ENCODE data around the gene PSME3IP1. TPM values are rescaled to one million over a fixed set of nuclear protein-coding genes. Genes with fewer than 3 reads are reported as not detected.

Gene PSME3IP1
- polyA plus RNA-seq, 3 donors, result 75.4 to 133 (median 78.6) TPM

DNA sequence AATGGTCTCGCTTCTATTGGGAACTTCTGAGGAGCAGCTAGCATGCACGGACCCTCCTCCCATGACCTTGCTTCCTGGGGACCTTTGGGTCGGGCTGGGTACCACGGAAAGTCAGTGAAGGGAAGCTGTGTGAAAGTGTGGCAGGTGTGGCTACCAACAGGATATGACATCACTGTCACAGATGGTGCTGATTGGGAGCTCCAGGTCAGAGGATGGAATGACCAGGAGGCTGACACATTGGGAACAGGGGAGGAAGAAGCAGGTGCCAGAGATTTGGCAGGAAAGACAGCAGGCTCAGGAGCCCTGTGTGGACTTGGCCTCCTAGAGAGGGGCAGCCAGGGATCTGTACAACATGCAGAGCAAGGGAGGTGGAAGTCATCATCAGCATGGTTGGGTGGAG lies 59.4 kb downstream of the PSME3IP1 start:
- WGBS (ENCODE audit: insufficient coverage), result 100% methylated on average over 1 of the region's 4 CpGs
- Mint-ChIP-seq H3K4me3 (no peak overlapping the region), H3K4me1 (peaks cover 16% of the 10 kb centered on the region), H3K9me3 (peaks cover 0 to 2% (median 0%) of the 10 kb centered on the region in 7 donors), H3K27me3 (ENCODE audit: low read depth in 3 of 3) (peaks cover 0 to 1% (median 0%) of the 10 kb centered on the region in 3 donors), H3K27ac (peak overlapping the region in 1 of 7 donors; percentile 10), H3K36me3 (peaks cover 70 to 82% of the 10 kb centered on the region in 2 donors)
- Histone ChIP-seq H3K79me2 (ENCODE audit: insufficient read depth, low read length) (no peaks in the 10 kb centered on the region), H3K4me1 (ENCODE audit: control insufficient read depth in 1 of 2, insufficient read depth in 2 of 2, low read length in 2 of 2) (peaks cover 5 to 6% of the 10 kb centered on the region in 2 donors), H3K27me3 (ENCODE audit: control insufficient read depth in 2 of 2, insufficient read depth in 2 of 2, low read length in 2 of 2) (no peaks in the 10 kb centered on the region), H3K4me2 (replicated peaks; ENCODE audit: extremely low read depth, low read length, poor library complexity, severe bottlenecking) (no peak overlapping the region), H3K36me3 (replicated peaks in 1 of 2; ENCODE audit: control insufficient read depth in 1 of 2, insufficient read depth in 2 of 2, low read length in 2 of 2) (peaks cover 64 to 83% of the 10 kb centered on the region in 2 donors), H3K27ac (ENCODE audit: low read depth in 1 of 2, low read length in 2 of 2) (no peak overlapping the region), H3K9ac (ENCODE audit: insufficient read depth, low read length, poor library complexity, severe bottlenecking) (no peak overlapping the region), H2AFZ (ENCODE audit: insufficient read depth, low read depth, low read length, poor library complexity, severe bottlenecking) (no peak overlapping the region), H4K20me1 (ENCODE audit: insufficient read depth, low read length) (no peaks in the 10 kb centered on the region), H3K9me3 (replicated peaks in 1 of 2; ENCODE audit: control insufficient read depth in 1 of 2, insufficient read depth in 1 of 2, low read length in 2 of 2) (no peaks in the 10 kb centered on the region), H3K4me3 (replicated peaks in 1 of 3; ENCODE audit: low read depth in 2 of 3, low read length in 3 of 3) (no peak overlapping the region)
- intact Hi-C loops (cut with micrococcal nuclease), result no loop called here
- TF ChIP-seq, protein P1, sequence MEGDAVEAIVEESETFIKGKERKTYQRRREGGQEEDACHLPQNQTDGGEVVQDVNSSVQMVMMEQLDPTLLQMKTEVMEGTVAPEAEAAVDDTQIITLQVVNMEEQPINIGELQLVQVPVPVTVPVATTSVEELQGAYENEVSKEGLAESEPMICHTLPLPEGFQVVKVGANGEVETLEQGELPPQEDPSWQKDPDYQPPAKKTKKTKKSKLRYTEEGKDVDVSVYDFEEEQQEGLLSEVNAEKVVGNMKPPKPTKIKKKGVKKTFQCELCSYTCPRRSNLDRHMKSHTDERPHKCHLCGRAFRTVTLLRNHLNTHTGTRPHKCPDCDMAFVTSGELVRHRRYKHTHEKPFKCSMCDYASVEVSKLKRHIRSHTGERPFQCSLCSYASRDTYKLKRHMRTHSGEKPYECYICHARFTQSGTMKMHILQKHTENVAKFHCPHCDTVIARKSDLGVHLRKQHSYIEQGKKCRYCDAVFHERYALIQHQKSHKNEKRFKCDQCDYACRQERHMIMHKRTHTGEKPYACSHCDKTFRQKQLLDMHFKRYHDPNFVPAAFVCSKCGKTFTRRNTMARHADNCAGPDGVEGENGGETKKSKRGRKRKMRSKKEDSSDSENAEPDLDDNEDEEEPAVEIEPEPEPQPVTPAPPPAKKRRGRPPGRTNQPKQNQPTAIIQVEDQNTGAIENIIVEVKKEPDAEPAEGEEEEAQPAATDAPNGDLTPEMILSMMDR (IDR thresholded peaks at IDR 0.05), result no peak
- DNase-seq, result no peak

DNA sequence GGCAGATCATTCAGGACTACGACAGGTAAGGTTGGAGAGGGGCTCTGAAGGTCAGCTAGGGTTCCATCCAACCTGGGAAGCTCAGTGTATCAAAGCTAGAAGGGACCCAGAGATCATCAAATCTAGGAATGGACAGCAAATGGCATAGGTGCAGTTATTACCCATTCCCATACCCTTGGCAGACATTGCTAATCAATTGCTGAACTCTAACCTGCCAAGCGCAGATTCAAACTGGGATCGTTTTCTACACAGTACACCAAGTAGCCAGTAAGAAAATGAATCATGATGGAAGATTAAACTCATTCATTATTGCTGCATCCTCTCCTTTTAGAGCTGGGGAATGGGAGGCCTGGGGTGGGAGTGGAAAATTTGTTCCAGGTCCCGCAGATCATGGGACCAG lies 59.9 kb downstream of the PSME3IP1 start:
- Histone ChIP-seq H3K9ac (ENCODE audit: insufficient read depth, low read length, poor library complexity, severe bottlenecking) (no peak overlapping the region), H3K27ac (ENCODE audit: low read depth in 1 of 2, low read length in 2 of 2) (no peak overlapping the region), H3K4me3 (replicated peaks in 1 of 3; ENCODE audit: low read depth in 2 of 3, low read length in 3 of 3) (no peak overlapping the region), H2AFZ (ENCODE audit: insufficient read depth, low read depth, low read length, poor library complexity, severe bottlenecking) (no peak overlapping the region), H3K4me1 (ENCODE audit: control insufficient read depth in 1 of 2, insufficient read depth in 2 of 2, low read length in 2 of 2) (peaks cover 5 to 6% of the 10 kb centered on the region in 2 donors), H3K36me3 (replicated peaks in 1 of 2; ENCODE audit: control insufficient read depth in 1 of 2, insufficient read depth in 2 of 2, low read length in 2 of 2) (peaks cover 67 to 83% of the 10 kb centered on the region in 2 donors), H4K20me1 (ENCODE audit: insufficient read depth, low read length) (no peaks in the 10 kb centered on the region), H3K9me3 (replicated peaks in 1 of 2; ENCODE audit: control insufficient read depth in 1 of 2, insufficient read depth in 1 of 2, low read length in 2 of 2) (no peaks in the 10 kb centered on the region), H3K4me2 (replicated peaks; ENCODE audit: extremely low read depth, low read length, poor library complexity, severe bottlenecking) (no peak overlapping the region), H3K27me3 (ENCODE audit: control insufficient read depth in 2 of 2, insufficient read depth in 2 of 2, low read length in 2 of 2) (no peaks in the 10 kb centered on the region), H3K79me2 (ENCODE audit: insufficient read depth, low read length) (no peaks in the 10 kb centered on the region)
- intact Hi-C loops (cut with micrococcal nuclease), result no loop called here
- DNase-seq, result no peak
- TF ChIP-seq, protein P1 (IDR thresholded peaks at IDR 0.05), result no peak
- Mint-ChIP-seq H3K36me3 (peaks cover 71 to 83% of the 10 kb centered on the region in 2 donors), H3K4me1 (peaks cover 16% of the 10 kb centered on the region), H3K27me3 (ENCODE audit: low read depth in 3 of 3) (peaks cover 0 to 1% (median 0%) of the 10 kb centered on the region in 3 donors), H3K4me3 (no peak overlapping the region), H3K27ac (no peak overlapping the region), H3K9me3 (peaks cover 0 to 2% (median 0%) of the 10 kb centered on the region in 7 donors)
- WGBS (ENCODE audit: insufficient coverage), result 100% methylated on average over 1 of the region's 4 CpGs

Data from CD14-positive monocyte (primary cell).